ENCODE data around the gene CELF4. TPM values are rescaled to one million over a fixed set of nuclear protein-coding genes. Genes with fewer than 3 reads are reported as not detected.

Gene CELF4
- polyA plus RNA-seq, 1 donor (not counting 4 experiments of a cell fraction or from before 2014, with no cell fraction given): not detected

- no peaks in the 10 kb centered on the region for H3K9me3 ChIP-seq (ENCODE audit: control insufficient read depth, low read depth, low read length)
- H3K4me2 ChIP-seq (ENCODE audit: control insufficient read depth, extremely low read depth, insufficient read depth, low read depth, low read length): no peak overlapping the region
- no peaks in the 10 kb centered on the region for H4K20me1 ChIP-seq (ENCODE audit: control insufficient read depth, extremely low read depth, insufficient read depth, low read length)
- no peak overlapping the region for H2AFZ ChIP-seq (ENCODE audit: control insufficient read depth, low read length)
- H3K4me3 ChIP-seq (ENCODE audit: control insufficient read depth in 2 of 3, extremely low read depth in 1 of 3, insufficient read depth in 2 of 3, low read depth in 1 of 3, low read length in 3 of 3): no peak overlapping the region
- peaks cover 3% of the 10 kb centered on the region for H3K4me1 ChIP-seq (ENCODE audit: control insufficient read depth, extremely low read depth, insufficient read depth, low read length)
- H3K79me2 ChIP-seq (ENCODE audit: control insufficient read depth, insufficient read depth, low read length): no peaks in the 10 kb centered on the region
- H3K9ac ChIP-seq (ENCODE audit: control insufficient read depth, extremely low read depth, insufficient read depth, low read length): no peak overlapping the region
- TF ChIP-seq EZH2 (IDR thresholded peaks at IDR 0.05; ENCODE audit: low read length) (no peak), CTCF (optimal IDR thresholded peaks at IDR 0.05 in 1 of 3, IDR thresholded peaks at IDR 0.05 in 1 of 3, conservative IDR thresholded peaks at IDR 0.05 in 1 of 3; ENCODE audit: extremely low read depth in 1 of 3, insufficient read depth in 2 of 3, low read length in 3 of 3) (no peak)
- H3K9me1 ChIP-seq (ENCODE audit: control insufficient read depth, extremely low read depth, insufficient read depth, low read length): no peaks in the 10 kb centered on the region
- dilution Hi-C loops (cut with MboI; ENCODE audit: extremely low pct_ligation_motif_present, low sequenced_read_pairs): no loop called here
- H3K27me3 ChIP-seq (ENCODE audit: control insufficient read depth, extremely low read depth, insufficient read depth, low read length): peaks cover 60% of the 10 kb centered on the region
- H3K27ac ChIP-seq (ENCODE audit: control insufficient read depth, insufficient read depth, low read length): no peak overlapping the region
- FAIRE-seq: no peak
- H3K36me3 ChIP-seq (ENCODE audit: control insufficient read depth in 2 of 2, extremely low read depth in 1 of 2, insufficient read depth in 2 of 2, low read length in 2 of 2): no peaks in the 10 kb centered on the region
- DNase-seq (ENCODE audit: low read depth, low spot score): no peak
These were observed 2.4 kb upstream of the CELF4 start for GRCh38 chr18:37567994-37568359.

- TF ChIP-seq CTCF (optimal IDR thresholded peaks at IDR 0.05 in 1 of 3, IDR thresholded peaks at IDR 0.05 in 1 of 3, conservative IDR thresholded peaks at IDR 0.05 in 1 of 3; ENCODE audit: extremely low read depth in 1 of 3, insufficient read depth in 2 of 3, low read length in 3 of 3) (no peak), EZH2 (IDR thresholded peaks at IDR 0.05; ENCODE audit: low read length) (peak; percentile 92)
- peak overlapping the region; percentile 38 to 73 (median 64) for H3K4me3 ChIP-seq (ENCODE audit: control insufficient read depth in 2 of 3, extremely low read depth in 1 of 3, insufficient read depth in 2 of 3, low read depth in 1 of 3, low read length in 3 of 3)
- H3K4me2 ChIP-seq (ENCODE audit: control insufficient read depth, extremely low read depth, insufficient read depth, low read depth, low read length): peak overlapping the region; percentile 80
- no peaks in the 10 kb centered on the region for H3K9me3 ChIP-seq (ENCODE audit: control insufficient read depth, low read depth, low read length)
- H3K36me3 ChIP-seq (ENCODE audit: control insufficient read depth in 2 of 2, extremely low read depth in 1 of 2, insufficient read depth in 2 of 2, low read length in 2 of 2): no peaks in the 10 kb centered on the region
- dilution Hi-C loops (cut with MboI; ENCODE audit: extremely low pct_ligation_motif_present, low sequenced_read_pairs): no loop called here
- no peaks in the 10 kb centered on the region for H3K79me2 ChIP-seq (ENCODE audit: control insufficient read depth, insufficient read depth, low read length)
- FAIRE-seq (no peak), DNase-seq (ENCODE audit: low read depth, low spot score) (no peak)
- peaks cover 3% of the 10 kb centered on the region for H3K4me1 ChIP-seq (ENCODE audit: control insufficient read depth, extremely low read depth, insufficient read depth, low read length)
- no peaks in the 10 kb centered on the region for H3K9me1 ChIP-seq (ENCODE audit: control insufficient read depth, extremely low read depth, insufficient read depth, low read length)
- H3K9ac ChIP-seq (ENCODE audit: control insufficient read depth, extremely low read depth, insufficient read depth, low read length): no peak overlapping the region
- no peak overlapping the region for H3K27ac ChIP-seq (ENCODE audit: control insufficient read depth, insufficient read depth, low read length)
- no peak overlapping the region for H2AFZ ChIP-seq (ENCODE audit: control insufficient read depth, low read length)
- peaks cover 60% of the 10 kb centered on the region for H3K27me3 ChIP-seq (ENCODE audit: control insufficient read depth, extremely low read depth, insufficient read depth, low read length)
- no peaks in the 10 kb centered on the region for H4K20me1 ChIP-seq (ENCODE audit: control insufficient read depth, extremely low read depth, insufficient read depth, low read length)
These were observed 1.7 kb upstream of the CELF4 start for GRCh38 chr18:37567061-37567993.

Measured in keratinocyte (primary cell).